Measurements from ENCODE around the gene UBASH3B.

- TF ChIP-seq CTCF (IDR thresholded peaks at IDR 0.05; ENCODE audit: insufficient read depth, low read depth, low read length) (no peak), EZH2 (IDR thresholded peaks at IDR 0.05; ENCODE audit: insufficient read depth, low read length) (no peak)
Measured at GRCh38 chr11:122778148-122778547, 122.6 kb downstream of the UBASH3B start.
